Measurements from ENCODE around the gene EPHA3.

DNA sequence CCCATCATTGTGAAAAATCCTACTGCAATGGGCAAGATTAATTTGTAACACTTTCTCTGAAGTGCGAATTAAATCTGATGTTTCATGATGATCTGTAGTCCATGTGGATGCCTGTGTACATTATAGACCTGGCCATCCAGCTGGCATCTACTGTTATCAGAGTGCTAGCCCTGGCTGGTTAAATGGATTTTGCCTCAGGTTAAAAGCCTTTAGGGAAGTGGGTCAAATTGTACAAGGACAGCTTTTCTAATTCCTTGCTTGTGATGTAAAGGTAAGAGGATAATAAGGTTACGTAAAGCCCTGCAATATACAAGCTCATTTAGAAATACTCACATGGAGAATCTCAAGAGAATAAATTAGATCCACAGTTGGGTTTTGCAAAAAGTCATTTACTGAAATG lies 138.2 kb downstream of the EPHA3 start:
- TF ChIP-seq GATA2 (IDR thresholded peaks at IDR 0.05; ENCODE audit: low read depth, low read length) (no peak), GATA3 (IDR thresholded peaks at IDR 0.05; ENCODE audit: low read depth, low read length) (no peak)

Measured in SH-SY5Y (cell line).